T-helper 22 cell (primary cell): Measurements from ENCODE around the gene CTCF.
"Not testable (repeated sequence)": the region's sequence is repeated elsewhere in the genome, so short reads cannot be mapped to it uniquely, and the experiment has no call there.

Experiments
- DNase-seq: peaks from one replicate; pipeline ENCODE4 v3.0.0-alpha.2; 2020; ENCODE audit warnings: low read depth

CTCF gene

DNA sequence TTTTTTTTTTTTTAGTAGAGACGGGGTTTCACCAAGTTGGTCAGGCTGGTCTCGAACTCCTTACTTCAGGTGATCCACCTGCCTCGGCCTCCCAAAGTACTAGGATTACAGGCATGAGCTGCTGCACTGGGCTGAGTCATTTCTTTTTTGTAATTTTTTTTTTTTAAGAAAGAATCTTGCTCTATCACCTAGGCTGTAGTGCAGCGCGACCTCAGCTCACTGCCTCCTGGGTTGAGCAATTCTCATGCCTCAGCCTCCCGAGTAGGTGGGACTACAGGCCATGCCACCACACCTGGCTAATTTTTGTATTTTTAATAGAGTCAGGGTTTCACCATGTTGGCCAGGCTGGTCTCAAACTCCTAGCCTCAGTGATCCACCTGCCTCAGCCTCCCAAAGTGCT lies 28.3 kb upstream of the CTCF start:
- DNase-seq = not testable (repeated sequence)

DNA sequence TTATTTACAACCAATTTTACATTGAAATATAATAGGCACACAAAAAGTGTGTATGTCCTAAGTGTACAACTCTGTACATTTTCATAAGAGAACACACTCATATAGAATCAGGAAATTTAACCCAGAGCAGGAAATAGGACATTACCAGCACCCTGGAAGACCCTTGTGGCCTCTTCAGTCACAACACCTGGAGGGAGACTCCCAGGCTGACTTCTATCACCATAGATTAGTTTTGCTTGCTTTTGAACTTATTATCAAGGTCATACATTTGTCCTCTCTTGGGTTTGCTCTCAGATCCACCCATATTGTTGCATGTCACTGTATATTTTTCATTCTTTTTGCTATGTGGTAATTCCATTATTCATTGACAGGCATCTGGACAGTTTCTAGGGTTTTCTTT lies 27.9 kb upstream of the CTCF start:
- no peak for DNase-seq

DNA sequence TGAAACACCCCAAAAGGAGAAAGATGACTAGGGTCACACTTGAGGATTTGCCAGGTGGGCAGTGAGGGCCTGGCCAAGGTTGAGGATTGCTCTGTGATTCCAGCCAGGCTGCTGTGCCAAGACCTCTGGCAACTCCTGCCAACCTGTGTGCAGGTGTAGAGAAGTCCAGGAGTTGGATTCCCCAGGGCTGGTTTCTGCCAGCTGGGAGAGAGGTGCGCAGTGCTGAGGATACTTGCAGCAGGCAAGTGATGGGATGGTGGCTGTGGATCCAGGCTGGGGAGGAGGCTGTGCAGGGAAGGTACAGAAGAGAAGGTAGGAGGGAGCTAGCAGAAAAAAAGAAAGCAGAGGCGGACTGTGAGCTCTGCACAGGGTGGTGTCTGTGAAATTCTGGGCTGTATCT lies 27.1 kb upstream of the CTCF start:
- no peak for DNase-seq

DNA sequence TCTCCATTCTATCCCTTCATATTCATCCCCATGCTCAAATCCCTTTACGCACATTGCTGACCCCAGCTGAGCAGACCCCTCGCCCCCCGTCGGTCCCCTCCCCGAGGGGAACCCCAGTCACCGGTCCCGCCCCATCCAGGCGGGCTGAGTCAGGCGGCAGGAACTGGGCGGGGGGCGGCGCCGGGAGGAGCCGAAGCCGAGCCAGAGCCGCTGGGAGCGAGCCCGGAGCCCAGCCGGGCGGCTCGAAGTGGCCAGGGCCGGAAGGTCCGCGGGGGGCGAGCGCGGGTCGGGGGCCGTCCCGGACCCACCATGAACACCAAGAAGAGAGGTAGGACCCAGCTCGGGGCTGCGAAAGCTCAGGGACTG lies 25.1 kb upstream of the CTCF start:
- DNase-seq = peak; percentile 55

DNA sequence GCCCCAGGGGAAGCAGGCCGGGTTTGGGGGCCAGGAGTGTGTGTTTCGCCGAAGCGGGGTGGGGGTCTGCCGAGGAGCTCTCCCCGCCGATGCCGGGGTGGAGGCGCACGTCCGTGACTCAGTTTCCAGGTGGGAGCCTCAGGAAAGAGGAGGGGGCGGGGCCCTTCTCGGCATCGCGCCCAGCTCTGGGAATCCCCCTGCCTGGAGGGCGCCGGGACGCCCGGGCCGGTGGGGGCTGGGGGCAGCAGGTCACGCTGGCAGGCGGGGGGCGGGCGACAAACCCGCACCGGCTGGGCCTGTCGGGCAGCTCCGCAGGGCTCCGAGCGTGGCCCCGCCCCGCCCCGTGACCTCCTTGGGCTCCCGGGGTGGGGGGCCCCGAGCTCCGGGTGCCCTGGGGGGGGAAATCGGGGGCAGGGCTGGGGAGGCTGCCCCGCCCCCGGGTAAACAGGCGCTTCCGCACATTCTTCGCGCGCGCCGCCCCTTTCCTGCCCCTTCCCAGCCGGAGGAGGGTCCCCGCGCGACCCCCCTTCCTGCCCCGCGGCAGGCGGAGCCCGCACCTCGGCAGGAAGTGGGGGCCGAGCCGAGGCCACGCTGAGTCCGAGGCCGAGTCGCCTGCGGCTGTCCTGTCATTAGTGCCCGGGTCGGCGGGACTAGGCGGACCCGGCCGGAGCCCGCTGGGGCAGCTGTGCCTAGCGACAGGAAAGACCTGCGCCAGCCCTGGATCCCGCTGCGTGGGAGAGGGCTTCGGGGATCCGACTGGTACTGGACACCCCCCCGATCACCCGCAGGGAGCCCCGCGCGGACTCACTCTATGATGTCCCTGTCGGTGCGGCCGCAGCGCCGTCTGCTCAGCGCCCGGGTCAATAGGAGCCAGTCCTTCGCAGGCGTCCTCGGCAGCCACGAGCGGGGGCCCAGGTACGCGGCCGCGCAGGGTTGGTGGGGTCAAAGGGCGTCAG lies 24.4 kb upstream of the CTCF start:
- peak; percentile 77 for DNase-seq

DNA sequence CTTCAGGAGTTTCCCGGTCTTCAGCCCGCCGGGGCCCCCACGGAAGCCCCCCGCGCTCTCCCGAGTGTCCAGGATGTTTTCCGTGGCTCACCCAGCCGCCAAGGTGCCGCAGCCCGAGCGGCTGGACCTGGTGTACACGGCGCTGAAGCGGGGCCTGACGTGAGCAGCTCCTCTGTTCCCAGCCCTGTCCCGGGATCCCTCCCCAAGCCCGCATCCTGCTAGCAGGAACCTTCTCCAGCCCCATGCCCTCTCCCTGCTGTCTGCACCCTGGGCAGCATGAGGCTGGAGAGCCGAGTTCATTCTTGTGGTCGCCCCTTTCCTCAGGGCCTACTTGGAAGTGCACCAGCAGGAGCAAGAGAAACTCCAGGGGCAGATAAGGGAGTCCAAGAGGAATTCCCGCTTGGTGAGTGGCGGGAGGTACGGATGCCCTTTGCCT lies 23.6 kb upstream of the CTCF start:
- DNase-seq = no peak

DNA sequence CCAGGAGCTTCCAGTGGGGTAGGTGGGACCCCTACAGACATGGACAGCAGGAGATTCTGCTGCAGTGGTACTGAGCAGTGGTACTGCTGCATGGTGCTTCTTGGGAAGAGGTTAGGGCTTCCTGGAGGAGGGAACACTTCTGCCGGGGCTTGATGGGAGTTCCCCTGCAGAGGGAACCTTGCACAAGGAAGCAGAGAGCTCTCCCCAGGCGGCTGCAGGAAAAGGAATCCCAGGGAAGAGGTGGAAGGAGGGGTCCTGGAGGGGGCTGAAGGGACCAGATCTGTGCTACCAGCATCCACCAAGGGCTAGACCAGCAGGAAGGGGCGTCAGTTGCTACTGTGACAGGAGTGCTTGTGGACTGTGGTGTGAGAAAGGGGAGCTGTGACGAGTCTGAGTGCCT lies 23.1 kb upstream of the CTCF start:
- no peak for DNase-seq

DNA sequence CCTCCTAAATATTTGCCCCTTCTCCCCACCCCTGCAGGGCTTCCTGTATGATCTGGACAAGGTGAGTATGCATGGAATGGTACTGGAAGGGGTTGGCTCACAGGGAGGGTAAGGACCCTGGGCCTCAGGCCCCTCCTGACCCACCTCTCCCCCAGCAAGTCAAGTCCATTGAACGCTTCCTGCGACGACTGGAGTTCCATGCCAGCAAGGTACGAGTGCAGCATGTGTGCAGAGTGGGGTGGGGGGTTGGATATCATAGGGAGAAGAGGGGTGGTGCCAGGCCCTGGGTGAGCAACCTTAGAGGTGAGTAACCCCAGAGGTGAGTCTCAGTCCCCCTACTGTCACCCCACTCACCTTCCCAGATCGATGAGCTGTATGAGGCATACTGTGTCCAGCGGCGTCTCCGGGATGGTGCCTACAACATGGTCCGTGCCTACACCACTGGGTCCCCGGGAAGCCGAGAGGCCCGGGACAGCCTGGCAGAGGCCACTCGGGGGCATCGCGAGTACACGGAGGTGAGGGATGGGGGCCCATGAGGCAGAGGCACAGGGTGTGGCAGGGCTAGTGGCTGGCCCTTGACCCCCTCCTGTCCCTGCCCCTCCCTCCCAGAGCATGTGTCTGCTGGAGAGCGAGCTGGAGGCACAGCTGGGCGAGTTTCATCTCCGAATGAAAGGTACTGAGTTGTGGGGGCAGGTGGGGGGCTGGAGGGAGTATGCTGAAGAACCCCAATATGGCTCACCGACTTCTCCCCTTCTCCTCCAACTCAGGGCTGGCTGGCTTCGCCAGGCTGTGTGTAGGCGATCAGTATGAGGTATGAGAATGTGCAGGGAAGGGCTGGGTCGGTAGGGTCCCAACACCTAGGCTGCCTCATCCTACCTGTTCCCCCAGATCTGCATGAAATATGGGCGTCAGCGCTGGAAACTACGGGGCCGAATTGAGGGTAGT lies 22.4 kb upstream of the CTCF start:
- no peak for DNase-seq

DNA sequence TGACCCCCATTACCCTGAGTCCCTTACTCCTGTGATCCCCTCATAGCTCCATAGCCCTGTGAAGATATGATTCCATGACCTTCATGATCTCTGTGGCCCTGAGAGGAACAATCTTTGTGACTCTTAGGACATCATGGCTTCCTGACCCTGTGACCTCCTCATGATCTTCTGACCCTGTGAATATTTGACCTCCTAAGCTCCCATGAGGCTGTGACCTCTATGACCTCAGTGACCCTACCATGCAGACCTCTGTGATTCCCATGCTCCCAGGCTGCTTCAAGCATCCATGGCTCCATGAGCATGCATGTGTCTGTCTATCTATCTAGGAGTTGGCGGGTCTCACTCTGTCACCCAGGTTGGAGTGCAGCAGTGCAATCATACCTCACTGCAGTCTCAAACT lies 21.6 kb upstream of the CTCF start:
- DNase-seq = no peak

DNA sequence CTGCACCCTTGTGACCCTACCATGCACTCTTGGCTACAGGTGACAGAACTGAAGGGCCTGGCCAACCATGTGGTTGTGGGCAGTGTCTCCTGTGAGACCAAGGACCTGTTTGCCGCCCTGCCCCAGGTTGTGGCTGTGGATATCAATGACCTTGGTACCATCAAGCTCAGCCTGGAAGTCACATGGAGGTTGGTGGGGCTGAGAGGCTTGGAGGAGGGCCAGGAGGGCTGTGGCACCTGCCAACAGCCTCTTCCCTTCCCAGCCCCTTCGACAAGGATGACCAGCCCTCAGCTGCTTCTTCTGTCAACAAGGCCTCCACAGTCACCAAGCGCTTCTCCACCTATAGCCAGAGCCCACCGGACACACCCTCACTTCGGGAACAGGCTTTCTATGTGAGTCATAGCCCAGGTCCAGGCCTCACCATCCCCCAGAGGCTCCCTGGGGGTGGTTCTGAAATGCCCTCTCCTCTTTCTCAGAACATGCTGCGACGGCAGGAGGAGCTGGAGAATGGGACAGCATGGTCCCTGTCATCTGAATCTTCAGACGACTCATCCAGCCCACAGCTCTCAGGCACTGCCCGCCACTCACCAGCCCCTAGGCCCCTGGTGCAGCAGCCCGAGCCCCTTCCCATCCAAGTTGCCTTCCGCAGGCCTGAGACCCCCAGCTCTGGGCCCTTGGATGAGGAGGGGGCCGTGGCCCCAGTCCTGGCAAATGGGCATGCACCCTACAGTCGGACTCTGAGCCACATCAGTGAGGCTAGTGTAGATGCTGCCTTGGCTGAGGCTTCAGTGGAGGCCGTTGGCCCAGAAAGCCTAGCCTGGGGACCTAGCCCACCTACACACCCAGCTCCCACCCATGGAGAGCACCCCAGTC lies 20.7 kb upstream of the CTCF start:
- no peak for DNase-seq

DNA sequence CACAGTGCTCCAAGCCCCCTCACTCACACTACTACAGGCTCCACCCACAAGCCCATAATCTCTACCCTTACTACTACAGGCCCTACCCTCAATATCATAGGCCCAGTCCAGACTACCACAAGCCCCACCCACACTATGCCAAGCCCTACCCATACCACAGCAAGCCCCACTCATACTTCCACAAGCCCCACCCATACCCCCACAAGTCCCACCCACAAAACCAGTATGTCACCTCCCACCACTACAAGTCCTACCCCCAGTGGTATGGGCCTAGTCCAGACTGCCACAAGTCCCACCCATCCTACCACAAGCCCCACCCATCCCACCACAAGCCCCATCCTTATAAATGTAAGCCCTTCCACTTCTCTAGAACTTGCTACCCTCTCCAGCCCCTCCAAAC lies 19.9 kb upstream of the CTCF start:
- peak; percentile 76 for DNase-seq

DNA sequence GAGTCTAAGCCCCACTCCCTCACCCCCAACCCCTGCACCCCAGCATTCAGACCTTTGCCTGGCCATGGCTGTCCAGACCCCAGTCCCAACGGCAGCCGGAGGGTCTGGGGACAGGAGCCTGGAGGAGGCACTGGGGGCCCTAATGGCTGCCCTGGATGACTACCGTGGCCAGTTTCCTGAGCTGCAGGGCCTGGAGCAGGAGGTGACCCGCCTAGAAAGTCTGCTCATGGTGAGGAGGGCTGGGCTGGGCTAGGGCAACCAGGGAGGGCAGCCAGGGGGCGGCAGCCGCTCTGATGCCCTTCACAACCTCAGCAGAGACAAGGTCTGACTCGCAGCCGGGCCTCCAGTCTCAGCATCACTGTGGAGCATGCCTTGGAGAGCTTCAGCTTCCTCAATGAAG lies 19.3 kb upstream of the CTCF start:
- DNase-seq = no peak

DNA sequence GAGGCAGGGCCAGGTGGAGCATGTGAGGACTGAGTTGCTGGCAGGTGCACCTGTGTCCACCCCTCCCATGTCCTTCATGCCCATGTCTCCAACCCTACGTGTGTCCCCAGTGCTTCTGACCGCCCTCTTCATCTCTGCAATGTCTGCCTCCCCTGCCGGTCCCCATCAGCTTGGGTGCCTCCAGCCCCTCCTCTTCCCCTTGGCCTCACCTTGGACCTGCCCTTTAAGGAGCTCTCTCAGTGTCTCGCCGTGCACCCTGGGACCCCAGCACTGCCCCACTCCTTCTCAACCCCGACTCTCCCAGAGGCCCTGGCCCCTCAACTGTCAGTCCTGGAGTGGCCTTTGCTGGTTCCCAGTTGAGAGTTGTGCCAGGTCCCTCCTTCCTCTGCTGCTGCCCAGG lies 18.7 kb upstream of the CTCF start:
- DNase-seq = no peak

DNA sequence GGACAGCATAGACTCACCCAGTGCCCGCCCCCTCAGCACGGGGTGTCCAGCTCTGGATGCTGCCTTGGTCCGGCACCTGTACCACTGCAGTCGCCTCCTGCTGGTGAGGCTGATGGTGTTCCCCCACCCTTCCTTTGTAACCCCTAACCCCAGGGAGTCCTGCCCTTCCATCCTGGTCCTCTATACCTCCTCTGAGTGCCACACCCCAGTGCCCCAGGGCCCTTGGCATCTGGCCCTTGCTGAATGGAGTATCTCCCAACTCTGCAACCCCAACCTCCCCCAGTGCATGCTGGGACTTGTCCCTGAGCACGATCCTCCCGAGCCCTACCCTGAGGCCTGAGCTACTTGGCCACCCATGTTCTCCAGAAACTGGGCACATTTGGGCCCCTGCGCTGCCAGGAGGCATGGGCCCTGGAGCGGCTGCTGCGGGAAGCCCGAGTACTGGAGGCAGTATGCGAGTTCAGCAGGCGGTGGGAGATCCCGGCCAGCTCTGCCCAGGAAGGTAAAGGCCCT lies 17.9 kb upstream of the CTCF start:
- no peak for DNase-seq

DNA sequence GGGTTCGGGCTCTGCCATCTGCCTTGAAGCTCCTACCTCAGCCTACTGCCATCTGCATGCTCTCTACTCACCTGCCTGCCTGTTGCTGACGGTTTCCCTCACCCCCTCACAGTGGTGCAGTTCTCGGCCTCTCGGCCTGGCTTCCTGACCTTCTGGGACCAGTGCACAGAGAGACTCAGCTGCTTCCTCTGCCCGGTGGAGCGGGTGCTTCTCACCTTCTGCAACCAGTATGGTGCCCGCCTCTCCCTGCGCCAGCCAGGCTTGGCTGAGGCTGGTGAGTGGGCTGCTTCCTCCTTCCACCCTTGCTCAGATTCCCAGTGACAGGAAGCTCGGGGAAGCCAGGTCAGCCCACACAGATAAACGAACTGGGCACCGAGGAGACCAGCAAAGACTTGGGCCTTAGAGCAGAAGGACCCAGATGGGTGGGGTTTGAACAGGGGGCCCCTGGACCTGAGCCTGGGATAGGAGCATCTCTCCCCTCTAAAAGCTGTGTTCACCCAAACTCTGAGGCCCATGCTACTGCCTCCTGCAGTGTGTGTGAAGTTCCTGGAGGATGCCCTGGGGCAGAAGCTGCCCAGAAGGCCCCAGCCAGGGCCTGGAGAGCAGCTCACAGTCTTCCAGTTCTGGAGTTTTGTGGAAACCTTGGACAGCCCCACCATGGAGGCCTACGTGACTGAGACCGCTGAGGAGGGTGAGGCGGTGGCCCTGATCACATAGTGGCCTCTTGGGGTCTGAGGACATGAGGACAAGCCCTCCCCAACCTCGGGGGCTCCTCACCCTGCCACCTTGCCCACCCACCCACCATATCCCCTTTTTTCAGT lies 17.3 kb upstream of the CTCF start:
- DNase-seq = no peak

DNA sequence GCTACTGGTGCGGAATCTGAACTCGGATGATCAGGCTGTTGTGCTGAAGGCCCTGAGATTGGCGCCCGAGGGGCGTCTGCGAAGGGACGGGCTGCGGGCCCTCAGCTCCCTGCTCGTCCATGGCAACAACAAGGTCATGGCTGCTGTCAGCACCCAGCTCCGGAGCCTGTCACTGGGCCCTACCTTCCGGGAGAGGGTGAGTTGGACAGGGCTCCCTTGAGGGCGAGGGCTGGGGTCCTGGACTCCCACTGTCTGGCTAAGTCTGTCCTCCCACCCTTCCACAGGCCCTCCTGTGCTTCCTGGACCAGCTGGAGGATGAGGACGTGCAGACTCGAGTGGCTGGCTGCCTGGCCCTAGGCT lies 16.7 kb upstream of the CTCF start:
- DNase-seq = no peak

DNA sequence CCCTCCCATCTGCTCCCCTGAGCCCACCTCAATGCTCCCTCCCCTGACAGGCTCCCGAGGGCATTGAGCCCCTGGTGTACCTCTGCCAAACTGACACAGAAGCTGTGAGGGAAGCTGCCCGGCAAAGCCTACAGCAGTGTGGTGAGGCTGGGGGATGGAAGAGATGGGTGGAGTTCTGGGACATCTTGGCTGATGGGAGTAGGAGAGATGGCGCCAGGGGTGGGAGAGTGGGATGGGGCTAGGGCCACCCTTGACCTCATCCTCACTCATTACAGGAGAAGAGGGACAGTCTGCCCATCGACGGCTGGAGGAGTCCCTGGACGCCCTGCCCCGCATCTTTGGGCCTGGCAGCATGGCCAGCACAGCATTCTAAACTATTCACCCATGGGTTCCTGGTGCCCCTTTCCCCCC lies 16.2 kb upstream of the CTCF start:
- no peak for DNase-seq

DNA sequence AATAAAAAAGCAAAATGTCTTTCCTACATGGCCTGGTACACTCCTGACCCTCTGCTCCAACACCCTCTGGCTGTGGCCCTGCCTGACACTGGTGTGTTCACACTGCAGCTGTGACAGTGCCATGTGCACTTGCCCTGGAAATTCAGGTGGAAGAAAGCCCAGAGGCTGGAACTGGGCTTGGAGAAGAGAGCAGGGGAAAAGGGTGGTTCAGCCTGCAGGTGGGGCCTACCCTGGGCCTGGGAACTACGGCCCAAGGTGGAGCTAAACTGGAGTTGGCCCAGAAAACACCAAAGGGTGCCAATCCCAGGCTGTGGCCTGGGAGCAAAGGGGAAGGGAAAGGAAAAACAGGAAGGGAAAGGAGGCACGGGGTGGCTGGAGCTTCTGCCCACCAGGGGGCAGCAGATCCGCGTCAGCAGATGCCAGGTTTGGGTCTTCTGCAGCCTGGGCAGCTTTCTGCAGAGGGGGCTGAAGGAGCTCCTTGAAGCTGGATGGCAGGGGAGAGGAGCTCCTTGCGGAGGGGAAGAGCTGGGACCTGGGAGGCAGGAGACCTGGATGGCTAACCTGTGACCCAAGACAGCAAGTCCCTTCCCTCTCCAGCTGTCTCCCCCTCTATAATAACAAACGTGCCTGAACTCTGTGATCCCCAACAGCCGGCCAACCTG lies 15.4 kb upstream of the CTCF start:
- DNase-seq = peak; percentile 47

DNA sequence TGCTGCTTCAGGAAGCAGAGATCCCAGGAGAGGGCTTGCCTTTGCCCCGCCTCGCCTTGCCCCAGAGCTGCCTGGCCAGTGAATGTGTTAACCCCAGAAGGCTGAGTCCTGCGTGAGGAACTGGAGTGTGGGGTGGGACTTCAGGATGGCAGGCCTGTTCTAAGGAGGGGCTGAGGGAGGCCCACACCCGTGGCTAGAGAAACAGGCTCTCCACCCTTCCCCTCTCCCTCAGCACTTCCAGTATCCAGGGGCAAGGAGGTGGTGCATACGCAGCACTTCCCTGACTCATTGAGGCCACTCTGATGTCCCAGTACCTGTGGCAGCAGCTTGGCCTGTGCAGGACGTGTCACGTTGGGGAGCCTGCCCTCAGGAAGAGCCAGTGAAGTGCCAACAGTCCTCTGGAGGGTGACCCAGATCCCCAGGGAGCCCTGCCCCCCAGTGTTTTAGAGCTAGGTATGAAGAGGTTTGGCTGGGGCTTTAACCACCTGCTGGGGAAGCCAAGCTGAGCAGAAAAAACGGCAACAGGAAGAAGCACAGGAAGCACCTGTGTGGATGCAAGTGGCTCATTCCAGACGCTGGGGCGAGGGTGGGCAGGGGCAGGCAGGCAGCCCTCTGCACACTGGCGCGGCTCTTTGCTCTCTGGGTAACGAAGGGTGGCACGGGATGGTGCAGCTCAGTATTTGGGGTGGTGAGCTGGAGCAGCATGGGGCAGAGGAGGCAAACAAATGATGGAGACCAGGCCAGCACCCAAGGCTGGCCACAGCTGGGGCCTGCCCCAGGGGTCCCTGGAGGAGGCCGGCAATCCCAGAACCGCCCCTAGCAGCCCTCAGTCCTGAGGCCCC lies 14.7 kb upstream of the CTCF start:
- DNase-seq = peak; percentile 47
